Heart right ventricle (tissue), 16 donors: ENCODE measurements around the gene VPS9D1. TPM values are rescaled to one million over a fixed set of nuclear protein-coding genes. Genes with fewer than 3 reads are reported as not detected.

Experiments
- ATAC-seq, 8 donors: fragments of 200-7000 bp; cut with Tn5 transposase; one replicate each; pipeline ENCODE4 v1.9.1; 2020; ENCODE audit warnings: mild to moderate bottlenecking in 8 of 8, moderate library complexity in 8 of 8, moderate number of reproducible peaks in 1 of 8
- DNase-seq, 2 donors: peaks; one replicate each; pipeline ENCODE4 v3.0.0-alpha.2; 2020
- H3K27ac ChIP-seq, 10 donors: fragments of 200-600 bp; sonication (generic) in 2 of 10; one replicate each; pipeline versions ENCODE4 v1.5.0 to v1.8.0; 2020 to 2022; ENCODE audit warnings: mild to moderate bottlenecking in 3 of 10
- H3K27me3 ChIP-seq, 7 donors: fragments of 200-600 bp; one replicate each; pipeline ENCODE4 v1.8.0; 2021 to 2022; ENCODE audit warnings: mild to moderate bottlenecking in 2 of 7
- H3K36me3 ChIP-seq, 9 donors: fragments of 200-600 bp; sonication (generic) in 1 of 9; one replicate each; pipeline versions ENCODE4 v1.5.0 to v1.8.0; 2020 to 2022; ENCODE audit warnings: mild to moderate bottlenecking in 2 of 9
- H3K4me1 ChIP-seq, 9 donors: fragments of 200-600 bp; sonication (generic) in 1 of 9; one replicate each; pipeline versions ENCODE4 v1.5.0 to v1.8.0; 2020 to 2022; ENCODE audit warnings: mild to moderate bottlenecking in 4 of 9
- H3K4me3 ChIP-seq, 10 donors: fragments of 200-600 bp; sonication (generic) in 2 of 10; one replicate each; pipeline versions ENCODE4 v1.5.0 to v1.8.0; 2020 to 2022; ENCODE audit warnings: mild to moderate bottlenecking in 7 of 10, moderate library complexity in 2 of 10
- H3K9me3 ChIP-seq, 11 donors: fragments of 200-600 bp in 10 of 11; sonication (generic) in 2 of 11; one replicate each; pipeline versions ENCODE4 v1.5.0 to v1.8.0; 2013 to 2022; ENCODE audit warnings: mild to moderate bottlenecking in 2 of 11, control low read depth in 1 of 11, moderate library complexity in 1 of 11
- WGBS, 2 donors: extraction: QIAGEN DNeasy Blood & Tissue Kit; methylation state at CpG; one replicate each; pipeline ENCODE4 v1.1.7; 2013; ENCODE audit warnings: inconsistent platforms in 1 of 2; 5-methylcytosine and 5-hydroxymethylcytosine counted together
- intact Hi-C, 10 donors: fragments of 100-400 bp; cut with DNase I; formaldehyde crosslinking; loops; one replicate each; pipeline versions ENCODE4 v1.11.1 to v1.14.2; 2022
- polyA plus RNA-seq, 2 donors: library from polyadenylated mRNA; stranded (reverse); fragments of 200-250 nt; gene quantifications; one replicate each; pipeline ENCODE4 v1.2.3, GENCODE V29; 2013
- total RNA-seq, 10 donors: library from RNA; stranded (reverse); fragmentation: NEBNext Ultra II Directional in 3 of 10; extraction: Animal tissue kit (Norgen Biotek cat#: 25700) in 3 of 10; gene quantifications; one replicate each; pipeline versions ENCODE4 v1.2.1 to v1.2.4, GENCODE V29; 2021 to 2023
- TF ChIP-seq, protein P1 (sequence below), 9 donors: fragments of 200-600 bp; sonication (generic) in 2 of 9; IDR thresholded peaks; one replicate each; pipeline versions ENCODE4 v1.5.0 to v1.8.0; 2021 to 2022; ENCODE audit warnings: antibody characterized with exemption in 9 of 9, mild to moderate bottlenecking in 5 of 9, moderate library complexity in 1 of 9
- donor health status: Arrhythmogenic right ventricular cardiomyopathy.
- donor health status: ischemic (EF 13 %, LVEDD 7.1; RV severe dilation, severe dysfunction).
- donor health status: healthy with polysubstance abuse.
- donor health status: DM: no; HTN: yes; CAD: no.
- donor health status: DM: no; HTN: no; CAD: no.
- donor health status: ischemic (EF 25% LVEDD 6.9; RV normal size, moderate dysfunction).
- donor health status: ischemic (EF 25% LVEDD 5.7; RV mildly dilated, moderate dysfunction).
- donor health status: healthy.
- donor health status: DM: yes; HTN: yes; CAD: no.
- donor health status: Ischemic cardiomyopathy.
- donor health status: ischemic (EF 35%, LVEDD 5.7; RV mildly dilated, moderate dysfunction).
- donor health status: nonischemic (EF 11% LVEDD 7.7; RV severe dilation, severe dysfunction).
- donor health status: DM: yes; HTN: yes; CAD: no.
- donor health status: PGD.
- donor health status: ischemic (EF 29% LVEDD 5.4; RV normal size, mild dysfunction).
- donor health status: nonischemic (EF 23%, LVEDD 6.1; RV moderate dilation, normal function).

VPS9D1 gene
- total and polyA plus RNA-seq, 12 donors = 7.0 to 41.0 (median 11.8) TPM

DNA sequence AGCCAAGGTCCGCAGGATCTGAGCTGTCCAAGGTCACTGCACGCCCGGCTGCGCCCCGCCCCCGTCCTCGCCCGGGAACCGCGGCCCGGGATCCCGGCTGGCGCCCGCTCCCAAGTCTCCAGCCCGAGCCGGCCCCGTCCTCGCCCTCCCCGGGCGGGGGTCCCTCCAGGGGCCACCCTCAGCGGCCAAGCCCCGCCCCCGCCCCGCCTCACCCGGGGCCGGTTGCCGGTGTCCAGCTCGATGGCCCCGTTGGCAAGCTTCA lies 216 bp downstream of the VPS9D1 start:
- peak overlapping the region; percentile 89 to 100 (median 98) for H3K27ac ChIP-seq
- H3K4me3 ChIP-seq = peak overlapping the region; percentile 62 to 99 (median 90)
- ATAC-seq (peak; percentile 6 to 50 (median 17)), DNase-seq (peak; percentile 44 to 60)
- TF ChIP-seq, protein P1, sequence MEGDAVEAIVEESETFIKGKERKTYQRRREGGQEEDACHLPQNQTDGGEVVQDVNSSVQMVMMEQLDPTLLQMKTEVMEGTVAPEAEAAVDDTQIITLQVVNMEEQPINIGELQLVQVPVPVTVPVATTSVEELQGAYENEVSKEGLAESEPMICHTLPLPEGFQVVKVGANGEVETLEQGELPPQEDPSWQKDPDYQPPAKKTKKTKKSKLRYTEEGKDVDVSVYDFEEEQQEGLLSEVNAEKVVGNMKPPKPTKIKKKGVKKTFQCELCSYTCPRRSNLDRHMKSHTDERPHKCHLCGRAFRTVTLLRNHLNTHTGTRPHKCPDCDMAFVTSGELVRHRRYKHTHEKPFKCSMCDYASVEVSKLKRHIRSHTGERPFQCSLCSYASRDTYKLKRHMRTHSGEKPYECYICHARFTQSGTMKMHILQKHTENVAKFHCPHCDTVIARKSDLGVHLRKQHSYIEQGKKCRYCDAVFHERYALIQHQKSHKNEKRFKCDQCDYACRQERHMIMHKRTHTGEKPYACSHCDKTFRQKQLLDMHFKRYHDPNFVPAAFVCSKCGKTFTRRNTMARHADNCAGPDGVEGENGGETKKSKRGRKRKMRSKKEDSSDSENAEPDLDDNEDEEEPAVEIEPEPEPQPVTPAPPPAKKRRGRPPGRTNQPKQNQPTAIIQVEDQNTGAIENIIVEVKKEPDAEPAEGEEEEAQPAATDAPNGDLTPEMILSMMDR (IDR thresholded peaks at IDR 0.05) = no peak
- no peaks in the 10 kb centered on the region for H3K9me3 ChIP-seq
- intact Hi-C loops = loop anchor here in 4 of 10 donors (1.0 to 5.0 kb wide), 4 partner anchors 20 to 158 kb away; partner anchors contain the start of genes SPATA2L (in 2 of the 4) and RPL13 (in 1 of the 4)
- 0 to 1% methylated on average over 29 of the region's 29 CpGs for WGBS, 2 donors
- H3K36me3 ChIP-seq = peaks cover 0 to 35% (median 12%) of the 10 kb centered on the region in 9 donors
- no peaks in the 10 kb centered on the region for H3K27me3 ChIP-seq
- peaks cover 26 to 56% (median 39%) of the 10 kb centered on the region in 9 donors for H3K4me1 ChIP-seq

DNA sequence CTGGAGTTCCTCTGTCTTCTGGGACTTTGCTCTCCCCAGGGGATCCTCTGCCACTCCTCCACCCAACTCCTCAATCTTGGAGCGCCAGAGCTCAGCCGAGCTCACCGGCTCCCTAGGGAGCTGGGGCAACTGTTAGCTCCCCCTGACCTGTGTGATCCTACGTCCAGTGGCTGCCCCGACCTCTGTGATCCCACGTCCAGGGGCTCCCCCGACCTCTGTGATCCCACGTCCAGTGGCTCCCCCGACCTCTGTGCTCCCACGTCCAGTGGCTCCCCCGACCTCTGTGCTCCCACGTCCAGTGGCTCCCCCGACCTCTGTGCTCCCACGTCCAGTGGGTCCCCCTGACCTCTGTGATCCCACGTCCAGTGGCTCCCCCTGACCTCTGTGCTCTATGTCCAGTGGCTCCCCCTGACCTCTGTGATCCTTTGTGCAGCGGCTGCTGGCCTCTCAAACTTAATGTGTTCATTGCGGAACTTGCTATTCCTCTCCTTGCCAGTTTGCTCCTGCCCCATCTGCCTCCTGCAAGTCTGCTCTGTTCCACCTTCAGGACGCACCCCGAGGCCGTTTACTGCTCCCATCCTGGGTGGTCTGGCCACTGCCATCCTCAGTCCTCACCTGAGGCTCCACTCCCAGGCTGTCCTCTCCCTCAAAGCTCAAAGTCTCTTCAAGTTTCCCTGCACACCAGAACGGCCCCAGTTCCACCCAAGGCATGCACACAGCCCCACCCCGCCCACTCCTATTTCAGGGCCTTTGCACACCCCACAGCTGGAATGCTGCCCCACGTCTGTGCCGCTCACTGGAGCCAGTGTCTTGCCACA lies 2.8 kb downstream of the VPS9D1 start:
- no peak for ATAC-seq
- Histone ChIP-seq H3K4me3 (peak overlapping the region in 1 of 10 donors; percentile 90), H3K4me1 (peaks cover 11 to 33% (median 19%) of the 10 kb centered on the region in 9 donors), H3K27ac (peak overlapping the region in 1 of 10 donors; percentile 98), H3K36me3 (peaks cover 0 to 10% (median 0%) of the 10 kb centered on the region in 9 donors), H3K9me3 (no peaks in the 10 kb centered on the region), H3K27me3 (peaks cover 0 to 4% (median 0%) of the 10 kb centered on the region in 7 donors)
- intact Hi-C loops = loop anchor here in 1 of 10 donors (2.0 kb wide), 1 partner anchor 15 kb away; no protein-coding TSS in a partner anchor
- TF ChIP-seq, protein P1 (IDR thresholded peaks at IDR 0.05) = no peak
- no peak for DNase-seq
- WGBS, 2 donors = 88 to 92% methylated on average over 24 of the region's 24 CpGs

DNA sequence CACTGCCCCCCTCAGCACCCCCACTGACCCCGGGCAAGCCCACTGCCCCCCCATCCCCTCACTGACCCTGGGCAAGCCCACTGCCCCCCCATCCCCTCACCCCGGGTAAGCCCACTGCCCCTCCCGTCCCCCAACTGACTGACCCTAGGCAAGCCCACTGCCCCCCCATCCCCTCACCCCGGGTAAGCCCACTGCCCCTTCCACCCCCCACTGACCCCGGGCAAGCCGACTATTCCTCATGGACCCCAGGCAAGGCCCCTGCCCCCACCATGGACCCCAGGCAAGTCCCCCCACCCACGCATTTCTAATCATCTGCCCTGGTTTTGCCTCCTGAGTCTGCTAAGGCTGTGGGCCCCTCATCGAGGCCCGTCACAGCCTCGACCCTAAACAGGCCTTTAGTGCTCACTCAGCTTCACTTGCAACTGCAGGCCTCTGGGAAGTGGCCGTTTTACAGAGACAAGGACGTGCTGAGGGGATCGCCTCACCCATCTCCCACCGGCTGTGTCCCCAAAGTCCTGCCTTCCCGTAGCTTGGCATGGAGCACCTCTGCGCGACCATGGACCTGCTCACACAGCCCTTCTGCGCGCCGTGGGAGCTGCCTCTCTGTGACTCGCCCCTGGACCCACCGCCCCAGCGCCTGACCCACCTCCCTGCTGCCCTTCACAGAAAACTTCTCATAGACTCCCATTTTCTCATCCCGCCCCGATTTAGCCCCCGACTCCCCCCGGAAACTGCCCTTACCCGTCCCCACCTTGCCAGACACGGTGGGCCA lies 3.6 kb downstream of the VPS9D1 start:
- WGBS, 2 donors = 91 to 92% methylated on average over 25 to 29 of the region's 29 CpGs
- Histone ChIP-seq H3K4me3 (no peak overlapping the region), H3K9me3 (no peaks in the 10 kb centered on the region), H3K27me3 (peaks cover 0 to 10% (median 7%) of the 10 kb centered on the region in 7 donors), H3K27ac (no peak overlapping the region), H3K36me3 (peaks cover 0 to 4% (median 0%) of the 10 kb centered on the region in 9 donors), H3K4me1 (peaks cover 6 to 29% (median 14%) of the 10 kb centered on the region in 9 donors)
- DNase-seq (no peak), ATAC-seq (no peak)
- intact Hi-C loops = no loop called here
- TF ChIP-seq, protein P1 (IDR thresholded peaks at IDR 0.05) = no peak

DNA sequence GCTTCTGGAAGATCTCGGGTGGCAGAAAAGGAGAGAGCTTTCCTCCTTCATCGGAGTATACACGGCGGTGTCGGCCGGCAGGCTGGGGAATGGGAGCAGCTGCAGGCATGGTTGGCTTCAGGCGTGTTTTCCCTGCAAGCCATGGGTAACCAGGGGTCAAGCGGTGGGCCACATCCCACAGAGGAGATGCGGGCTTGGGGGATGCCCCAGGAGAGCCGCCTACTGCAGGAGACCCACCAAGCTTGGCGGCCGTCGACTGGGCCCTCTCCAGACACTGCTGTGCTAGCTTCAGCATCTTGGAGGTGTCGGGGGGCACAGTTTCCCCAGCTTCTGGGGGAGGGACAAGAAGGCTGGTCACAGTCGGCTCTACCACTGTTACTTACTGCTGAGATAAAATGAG lies 4.2 kb downstream of the VPS9D1 start:
- WGBS, 2 donors = 90 to 92% methylated on average over 15 of the region's 15 CpGs
- H3K4me3 ChIP-seq = no peak overlapping the region

More for the DNA sequence above, 4.2 kb downstream of the VPS9D1 start:
- TF ChIP-seq, protein P1 (IDR thresholded peaks at IDR 0.05) = no peak
- peaks cover 0 to 4% (median 0%) of the 10 kb centered on the region in 9 donors for H3K36me3 ChIP-seq
- peaks cover 6 to 33% (median 19%) of the 10 kb centered on the region in 9 donors for H3K4me1 ChIP-seq
- no peak overlapping the region for H3K27ac ChIP-seq
- peaks cover 0 to 12% (median 7%) of the 10 kb centered on the region in 7 donors for H3K27me3 ChIP-seq
- no peak for DNase-seq
- ATAC-seq = no peak
- intact Hi-C loops = no loop called here
- H3K9me3 ChIP-seq = no peaks in the 10 kb centered on the region
